T-helper 17 cell (primary cell): Measurements from ENCODE around the gene UBE2Q2. TPM values are rescaled to one million over a fixed set of nuclear protein-coding genes. Genes with fewer than 3 reads are reported as not detected.

Source experiments
- ATAC-seq: fragments of 150-1000 bp; cut with Tn5 transposase; 2 replicates; pipeline ENCODE4 v1.10.0; 2021; ENCODE audit warnings: mild to moderate bottlenecking, moderate library complexity
- DNase-seq, 3 donors: peaks; one replicate each; pipeline versions ENCODE4 v3.0.0 to v3.0.0-alpha.2; 2020 to 2021
- H3K9me3 ChIP-seq: one replicate; pipeline ENCODE4 v1.7.0; 2013; ENCODE audit warnings: low read length, mild to moderate bottlenecking; ENCODE audit not compliant: control insufficient read depth, poor library complexity, severe bottlenecking
- H3K27ac Mint-ChIP-seq: one replicate; pipeline ENCODE4 v1.8.0; 2022; ENCODE audit warnings: mild to moderate bottlenecking, moderate library complexity, mixed read lengths
- H3K27me3 Mint-ChIP-seq: one replicate; pipeline ENCODE4 v1.8.0; 2022; ENCODE audit warnings: mixed read lengths
- H3K36me3 Mint-ChIP-seq: one replicate; pipeline ENCODE4 v1.8.0; 2022; ENCODE audit warnings: low read depth, mixed read lengths
- H3K4me1 Mint-ChIP-seq: one replicate; pipeline ENCODE4 v1.8.0; 2022; ENCODE audit warnings: mild to moderate bottlenecking, mixed read lengths
- H3K4me3 Mint-ChIP-seq: one replicate; pipeline ENCODE4 v1.8.0; 2022; ENCODE audit warnings: mild to moderate bottlenecking, moderate library complexity, mixed read lengths
- total RNA-seq, 4 donors: library from RNA in 2 of 4; stranded (reverse) in 2 of 4; gene quantifications; one replicate each; pipeline ENCODE4 v1.2.3 and lab custom pipeline; 2022 to 2026

Gene UBE2Q2
- total RNA-seq, 2 donors from 2014 or later, result 40.0 to 40.1 TPM

- H3K36me3 Mint-ChIP-seq, result peaks cover 2% of the 10 kb centered on the region
- peaks cover 7% of the 10 kb centered on the region for H3K4me1 Mint-ChIP-seq
- no peak overlapping the region for H3K27ac Mint-ChIP-seq
- no peaks in the 10 kb centered on the region for H3K27me3 Mint-ChIP-seq
- DNase-seq, result no peak
- H3K9me3 ChIP-seq, result no peaks in the 10 kb centered on the region
- no peak overlapping the region for H3K4me3 Mint-ChIP-seq
- no peak for ATAC-seq
These were observed 28.5 kb upstream of the UBE2Q2 start for GRCh38 chr15:75814794-75815193.

- DNase-seq (no peak), ATAC-seq (no peak)
- Mint-ChIP-seq H3K27me3 (no peaks in the 10 kb centered on the region), H3K4me3 (no peak overlapping the region), H3K4me1 (peaks cover 7% of the 10 kb centered on the region), H3K36me3 (peaks cover 2% of the 10 kb centered on the region), H3K27ac (no peak overlapping the region)
- no peaks in the 10 kb centered on the region for H3K9me3 ChIP-seq
These were observed 27.2 kb upstream of the UBE2Q2 start for GRCh38 chr15:75815811-75816719.

GRCh38 chr15:75817138-75817935, 25.9 kb upstream of the UBE2Q2 start:
- H3K27ac Mint-ChIP-seq, result no peak overlapping the region
- no peaks in the 10 kb centered on the region for H3K9me3 ChIP-seq
- H3K4me1 Mint-ChIP-seq, result peaks cover 7% of the 10 kb centered on the region
- DNase-seq (no peak), ATAC-seq (no peak)
- H3K36me3 Mint-ChIP-seq, result peaks cover 4% of the 10 kb centered on the region
- peaks cover 7% of the 10 kb centered on the region for H3K27me3 Mint-ChIP-seq
- peak overlapping the region; percentile 72 for H3K4me3 Mint-ChIP-seq

GRCh38 chr15:75820206-75820605, 23.0 kb upstream of the UBE2Q2 start:
- no peak for DNase-seq
- ATAC-seq, result no peak
- H3K9me3 ChIP-seq, result no peaks in the 10 kb centered on the region
- Mint-ChIP-seq H3K27me3 (peaks cover 16% of the 10 kb centered on the region), H3K4me1 (peaks cover 10% of the 10 kb centered on the region), H3K27ac (no peak overlapping the region), H3K36me3 (peaks cover 5% of the 10 kb centered on the region), H3K4me3 (no peak overlapping the region)

GRCh38 chr15:75821786-75822345, 21.4 kb upstream of the UBE2Q2 start:
- peaks cover 8% of the 10 kb centered on the region for H3K36me3 Mint-ChIP-seq
- DNase-seq (no peak), ATAC-seq (no peak)
- no peak overlapping the region for H3K27ac Mint-ChIP-seq
- no peak overlapping the region for H3K4me3 Mint-ChIP-seq
- no peaks in the 10 kb centered on the region for H3K9me3 ChIP-seq
- peaks cover 22% of the 10 kb centered on the region for H3K27me3 Mint-ChIP-seq
- peaks cover 10% of the 10 kb centered on the region for H3K4me1 Mint-ChIP-seq

- peaks cover 30% of the 10 kb centered on the region for H3K27me3 Mint-ChIP-seq
- H3K27ac Mint-ChIP-seq, result no peak overlapping the region
- H3K4me1 Mint-ChIP-seq, result peaks cover 5% of the 10 kb centered on the region
These were observed 20.5 kb upstream of the UBE2Q2 start for GRCh38 chr15:75822685-75823278.

GRCh38 chr15:75823860-75824613, 19.2 kb upstream of the UBE2Q2 start:
- Mint-ChIP-seq H3K27ac (no peak overlapping the region), H3K4me3 (no peak overlapping the region)

More at GRCh38 chr15:75822685-75823278, 20.5 kb upstream of the UBE2Q2 start:
- no peak overlapping the region for H3K4me3 Mint-ChIP-seq
- H3K9me3 ChIP-seq, result no peaks in the 10 kb centered on the region
- peaks cover 8% of the 10 kb centered on the region for H3K36me3 Mint-ChIP-seq
- DNase-seq (no peak), ATAC-seq (no peak)

GRCh38 chr15:75827691-75828090, 15.6 kb upstream of the UBE2Q2 start:
- H3K4me3 Mint-ChIP-seq, result no peak overlapping the region
- H3K36me3 Mint-ChIP-seq, result peaks cover 8% of the 10 kb centered on the region
- no peak for ATAC-seq
- H3K27ac Mint-ChIP-seq, result no peak overlapping the region
- peaks cover 14% of the 10 kb centered on the region for H3K4me1 Mint-ChIP-seq
- H3K9me3 ChIP-seq, result no peaks in the 10 kb centered on the region
- no peak for DNase-seq
- peaks cover 22% of the 10 kb centered on the region for H3K27me3 Mint-ChIP-seq

More at GRCh38 chr15:75823860-75824613, 19.2 kb upstream of the UBE2Q2 start:
- DNase-seq (no peak), ATAC-seq (no peak)
- H3K4me1 Mint-ChIP-seq, result peaks cover 5% of the 10 kb centered on the region
- H3K9me3 ChIP-seq, result no peaks in the 10 kb centered on the region
- peaks cover 30% of the 10 kb centered on the region for H3K27me3 Mint-ChIP-seq
- H3K36me3 Mint-ChIP-seq, result peaks cover 8% of the 10 kb centered on the region

GRCh38 chr15:75828429-75828828, 14.8 kb upstream of the UBE2Q2 start:
- ATAC-seq (no peak), DNase-seq (no peak)
- peaks cover 22% of the 10 kb centered on the region for H3K27me3 Mint-ChIP-seq
- H3K36me3 Mint-ChIP-seq, result peaks cover 8% of the 10 kb centered on the region
- H3K4me3 Mint-ChIP-seq, result no peak overlapping the region
- no peaks in the 10 kb centered on the region for H3K9me3 ChIP-seq
- H3K4me1 Mint-ChIP-seq, result peaks cover 14% of the 10 kb centered on the region
- no peak overlapping the region for H3K27ac Mint-ChIP-seq

- no peaks in the 10 kb centered on the region for H3K9me3 ChIP-seq
- peaks cover 6% of the 10 kb centered on the region for H3K36me3 Mint-ChIP-seq
- peaks cover 11% of the 10 kb centered on the region for H3K4me1 Mint-ChIP-seq
- peak overlapping the region; percentile 77 for H3K27ac Mint-ChIP-seq
- ATAC-seq, result no peak
- H3K27me3 Mint-ChIP-seq, result peaks cover 14% of the 10 kb centered on the region
- no peak for DNase-seq
- H3K4me3 Mint-ChIP-seq, result no peak overlapping the region
These were observed 12.1 kb upstream of the UBE2Q2 start for GRCh38 chr15:75830910-75831805.

- DNase-seq, result no peak
- H3K27ac Mint-ChIP-seq, result peak overlapping the region; percentile 77
- peaks cover 9% of the 10 kb centered on the region for H3K4me1 Mint-ChIP-seq
- ATAC-seq, result no peak
- H3K27me3 Mint-ChIP-seq, result peaks cover 8% of the 10 kb centered on the region
- H3K36me3 Mint-ChIP-seq, result peaks cover 4% of the 10 kb centered on the region
- H3K9me3 ChIP-seq, result no peaks in the 10 kb centered on the region
- no peak overlapping the region for H3K4me3 Mint-ChIP-seq
These were observed 11.5 kb upstream of the UBE2Q2 start for GRCh38 chr15:75831806-75832102.

GRCh38 chr15:75832114-75832513, 11.1 kb upstream of the UBE2Q2 start:
- H3K4me3 Mint-ChIP-seq, result no peak overlapping the region
- no peaks in the 10 kb centered on the region for H3K9me3 ChIP-seq
- peaks cover 9% of the 10 kb centered on the region for H3K4me1 Mint-ChIP-seq
- peaks cover 3% of the 10 kb centered on the region for H3K36me3 Mint-ChIP-seq
- peaks cover 5% of the 10 kb centered on the region for H3K27me3 Mint-ChIP-seq
- peak overlapping the region; percentile 77 for H3K27ac Mint-ChIP-seq
- no peak for DNase-seq
- ATAC-seq, result no peak
